Measurements from ENCODE around the gene RAC3. TPM values are rescaled to one million over a fixed set of nuclear protein-coding genes. Genes with fewer than 3 reads are reported as not detected.
A peak's percentile ranks its signal among the peaks of the same experiment; 100 is the strongest.

The RAC3 gene
- total and polyA plus RNA-seq, 4 donors, result 0.63 to 6.3 (median 3.3) TPM

DNA sequence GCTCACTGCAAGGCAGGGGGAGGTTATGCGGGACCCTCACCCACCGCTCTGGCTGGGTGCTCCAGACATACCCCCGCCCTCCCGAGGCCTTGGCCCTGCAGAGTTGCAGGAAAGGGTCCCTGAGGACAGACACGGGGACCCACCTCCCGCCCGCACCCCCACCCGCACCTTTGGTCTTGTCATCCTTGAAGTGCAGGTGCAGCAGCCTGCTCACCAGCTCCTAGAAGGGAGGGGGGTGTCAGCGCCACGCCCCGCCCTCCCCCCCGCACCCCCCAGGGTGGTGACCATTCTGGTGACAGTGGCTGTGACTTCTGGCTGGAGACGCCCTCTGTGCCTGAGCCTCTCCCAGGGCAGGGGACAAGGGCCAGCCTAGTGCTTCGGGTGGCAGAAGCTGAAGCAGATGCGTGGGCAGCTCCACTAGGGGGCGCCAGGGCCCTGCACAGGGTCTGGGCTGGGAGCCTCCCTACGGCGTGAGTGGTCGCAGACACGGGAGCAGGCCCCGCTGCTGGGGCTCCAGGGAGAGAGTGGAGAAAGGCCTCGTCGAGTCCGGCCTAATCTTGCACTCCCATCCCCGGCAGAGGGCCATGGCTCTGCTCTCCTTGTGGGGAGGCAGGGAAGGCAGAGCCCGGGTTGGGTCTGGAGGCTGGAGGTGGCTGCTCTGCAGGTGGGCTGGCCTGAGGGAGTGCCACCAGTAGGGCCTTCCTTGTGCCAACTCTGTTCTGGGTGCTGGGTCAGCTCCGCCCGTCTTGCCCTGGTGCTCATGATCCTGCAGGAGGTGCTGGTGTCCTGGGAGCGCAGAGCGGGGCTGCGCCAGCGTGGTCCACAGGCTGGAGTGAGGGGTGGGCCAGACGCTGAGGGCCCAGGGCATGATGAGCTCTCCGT, 11.5 kb upstream of the RAC3 start:
- H3K36me3 ChIP-seq (ENCODE audit: control insufficient read depth in 4 of 4, insufficient read depth in 3 of 4, low read depth in 1 of 4, low read length in 3 of 4), result no peaks in the 10 kb centered on the region
- H3K9me3 ChIP-seq (ENCODE audit: control insufficient read depth in 4 of 4, low read length in 3 of 4), result no peaks in the 10 kb centered on the region
- H3K4me1 ChIP-seq (ENCODE audit: control insufficient read depth in 4 of 4, insufficient read depth in 4 of 4, low read length in 3 of 4), result peaks cover 13 to 51% (median 36%) of the 10 kb centered on the region in 4 donors
- no peak overlapping the region for H3K4me3 ChIP-seq (ENCODE audit: low read depth in 1 of 3, low read length in 3 of 3)
- 60% methylated on average over 34 of the region's 34 CpGs for WGBS
- peak; percentile 79 for DNase-seq (ENCODE audit: low spot score)
- no peak overlapping the region for H3K9ac ChIP-seq (ENCODE audit: low read depth in 1 of 2, low read length in 2 of 2)
- no peak overlapping the region for H3K27ac ChIP-seq (ENCODE audit: low read depth in 1 of 2, low read length in 2 of 2)
- TF ChIP-seq, protein P1, sequence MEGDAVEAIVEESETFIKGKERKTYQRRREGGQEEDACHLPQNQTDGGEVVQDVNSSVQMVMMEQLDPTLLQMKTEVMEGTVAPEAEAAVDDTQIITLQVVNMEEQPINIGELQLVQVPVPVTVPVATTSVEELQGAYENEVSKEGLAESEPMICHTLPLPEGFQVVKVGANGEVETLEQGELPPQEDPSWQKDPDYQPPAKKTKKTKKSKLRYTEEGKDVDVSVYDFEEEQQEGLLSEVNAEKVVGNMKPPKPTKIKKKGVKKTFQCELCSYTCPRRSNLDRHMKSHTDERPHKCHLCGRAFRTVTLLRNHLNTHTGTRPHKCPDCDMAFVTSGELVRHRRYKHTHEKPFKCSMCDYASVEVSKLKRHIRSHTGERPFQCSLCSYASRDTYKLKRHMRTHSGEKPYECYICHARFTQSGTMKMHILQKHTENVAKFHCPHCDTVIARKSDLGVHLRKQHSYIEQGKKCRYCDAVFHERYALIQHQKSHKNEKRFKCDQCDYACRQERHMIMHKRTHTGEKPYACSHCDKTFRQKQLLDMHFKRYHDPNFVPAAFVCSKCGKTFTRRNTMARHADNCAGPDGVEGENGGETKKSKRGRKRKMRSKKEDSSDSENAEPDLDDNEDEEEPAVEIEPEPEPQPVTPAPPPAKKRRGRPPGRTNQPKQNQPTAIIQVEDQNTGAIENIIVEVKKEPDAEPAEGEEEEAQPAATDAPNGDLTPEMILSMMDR (IDR thresholded peaks at IDR 0.05; ENCODE audit: low read depth, low read length, missing input control), result peak; percentile 67
- TF ChIP-seq RXRA (IDR thresholded peaks at IDR 0.05), result peak in 1 of 2 donors; percentile 18
- peak; percentile 56 to 79 for TF ChIP-seq RAD21 (IDR thresholded peaks at IDR 0.05)
- no peak for TF ChIP-seq SP1 (IDR thresholded peaks at IDR 0.05)
- no peaks in the 10 kb centered on the region for H3K27me3 ChIP-seq (ENCODE audit: control insufficient read depth in 4 of 4, insufficient read depth in 4 of 4, low read length in 3 of 4)

DNA sequence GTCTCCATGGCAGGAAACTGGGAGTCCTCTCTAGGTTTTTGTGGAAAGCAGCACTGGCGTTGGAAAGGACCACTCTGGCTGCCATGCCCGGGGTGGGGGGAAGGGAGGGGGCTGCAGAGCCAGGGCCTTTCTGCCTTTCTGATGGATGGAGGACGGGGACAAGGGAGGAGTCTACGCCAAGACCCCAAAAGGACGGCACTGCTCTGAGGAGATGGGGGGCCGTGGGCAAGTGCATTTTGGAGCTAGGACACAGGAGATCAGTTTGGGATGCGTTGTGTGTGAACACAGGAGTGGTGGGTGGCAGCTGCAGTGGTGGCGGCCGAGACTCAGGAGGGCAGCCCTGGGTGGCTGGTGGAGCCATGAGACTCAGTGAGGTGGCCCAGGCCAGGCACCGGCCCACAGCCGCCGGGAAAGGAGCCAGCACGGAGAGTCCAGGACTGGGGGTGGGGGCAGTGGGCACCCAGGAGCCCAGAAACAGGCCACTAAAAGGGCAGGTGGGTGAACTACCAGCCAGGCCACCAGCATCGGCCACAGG, 10.8 kb upstream of the RAC3 start:
- Histone ChIP-seq H3K27ac (ENCODE audit: low read depth in 1 of 2, low read length in 2 of 2) (no peak overlapping the region), H3K4me3 (ENCODE audit: low read depth in 1 of 3, low read length in 3 of 3) (no peak overlapping the region), H3K9me3 (ENCODE audit: control insufficient read depth in 4 of 4, low read length in 3 of 4) (no peaks in the 10 kb centered on the region), H3K9ac (ENCODE audit: low read depth in 1 of 2, low read length in 2 of 2) (no peak overlapping the region), H3K27me3 (ENCODE audit: control insufficient read depth in 4 of 4, insufficient read depth in 4 of 4, low read length in 3 of 4) (no peaks in the 10 kb centered on the region), H3K36me3 (ENCODE audit: control insufficient read depth in 4 of 4, insufficient read depth in 3 of 4, low read depth in 1 of 4, low read length in 3 of 4) (no peaks in the 10 kb centered on the region), H3K4me1 (ENCODE audit: control insufficient read depth in 4 of 4, insufficient read depth in 4 of 4, low read length in 3 of 4) (peaks cover 13 to 55% (median 37%) of the 10 kb centered on the region in 4 donors)
- WGBS, result 66% methylated on average over 14 of the region's 14 CpGs
- DNase-seq (ENCODE audit: low spot score), result no peak
- TF ChIP-seq, protein P2, sequence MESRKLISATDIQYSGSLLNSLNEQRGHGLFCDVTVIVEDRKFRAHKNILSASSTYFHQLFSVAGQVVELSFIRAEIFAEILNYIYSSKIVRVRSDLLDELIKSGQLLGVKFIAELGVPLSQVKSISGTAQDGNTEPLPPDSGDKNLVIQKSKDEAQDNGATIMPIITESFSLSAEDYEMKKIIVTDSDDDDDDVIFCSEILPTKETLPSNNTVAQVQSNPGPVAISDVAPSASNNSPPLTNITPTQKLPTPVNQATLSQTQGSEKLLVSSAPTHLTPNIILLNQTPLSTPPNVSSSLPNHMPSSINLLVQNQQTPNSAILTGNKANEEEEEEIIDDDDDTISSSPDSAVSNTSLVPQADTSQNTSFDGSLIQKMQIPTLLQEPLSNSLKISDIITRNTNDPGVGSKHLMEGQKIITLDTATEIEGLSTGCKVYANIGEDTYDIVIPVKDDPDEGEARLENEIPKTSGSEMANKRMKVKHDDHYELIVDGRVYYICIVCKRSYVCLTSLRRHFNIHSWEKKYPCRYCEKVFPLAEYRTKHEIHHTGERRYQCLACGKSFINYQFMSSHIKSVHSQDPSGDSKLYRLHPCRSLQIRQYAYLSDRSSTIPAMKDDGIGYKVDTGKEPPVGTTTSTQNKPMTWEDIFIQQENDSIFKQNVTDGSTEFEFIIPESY (IDR thresholded peaks at IDR 0.05), result no peak
- no peak for TF ChIP-seq HNF4G (IDR thresholded peaks at IDR 0.05)
- TF ChIP-seq TAF1 (conservative IDR thresholded peaks at IDR 0.05), result no peak
- TF ChIP-seq JUND (IDR thresholded peaks at IDR 0.05), result no peak
- no peak for TF ChIP-seq RXRA (IDR thresholded peaks at IDR 0.05)
- no peak for TF ChIP-seq EGR1 (IDR thresholded peaks at IDR 0.05; ENCODE audit: low read depth in 2 of 2)
- no peak for TF ChIP-seq HNF4A (conservative IDR thresholded peaks at IDR 0.05)
- TF ChIP-seq GABPA (IDR thresholded peaks at IDR 0.05 in 1 of 2, conservative IDR thresholded peaks at IDR 0.05 in 1 of 2), result no peak
- TF ChIP-seq, protein P3, sequence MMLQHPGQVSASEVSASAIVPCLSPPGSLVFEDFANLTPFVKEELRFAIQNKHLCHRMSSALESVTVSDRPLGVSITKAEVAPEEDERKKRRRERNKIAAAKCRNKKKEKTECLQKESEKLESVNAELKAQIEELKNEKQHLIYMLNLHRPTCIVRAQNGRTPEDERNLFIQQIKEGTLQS (IDR thresholded peaks at IDR 0.05), result no peak

Data from liver (tissue), 9 donors.